B cell (primary cell): ENCODE results near the gene IRGC.

Experiments used
- CTCF ChIP-seq: fragments of 200-600 bp; IDR thresholded peaks from one replicate; pipeline ENCODE4 v1.8.0; 2022; ENCODE audit warnings: antibody characterized with exemption, mild to moderate bottlenecking
- EZH2 ChIP-seq: IDR thresholded peaks from 2 replicates; pipeline ENCODE4 v1.6.1; 2012; ENCODE audit warnings: borderline replicate concordance, low read depth, mild to moderate bottlenecking, moderate library complexity, low read length; ENCODE audit not compliant: insufficient read depth, poor library complexity, severe bottlenecking

GRCh38 chr19:43749152-43749551, 33.3 kb downstream of the IRGC start:
- no peak for TF ChIP-seq CTCF
- no peak for TF ChIP-seq EZH2
